HTR-8/SVneo (cell line): ENCODE measurements around the gene GTF2F2.
"Not testable (repeated sequence)": the region's sequence is repeated elsewhere in the genome, so short reads cannot be mapped to it uniquely, and the experiment has no call there.

ENCODE experiments used
- DNase-seq: peaks from one replicate; pipeline ENCODE4 v3.0.0; 2011; ENCODE audit warnings: low spot score, mixed read lengths; ENCODE audit not compliant: insufficient read length
- FAIRE-seq: peaks from 2 replicates; lab custom pipeline; 2011; peaks lifted over from hg19 to GRCh38; lab: Jason Lieb, UNC

GTF2F2 gene

GRCh38 chr13:45242524-45242923, 122.2 kb downstream of the GTF2F2 start:
- no peak for DNase-seq
- FAIRE-seq = no peak

DNA sequence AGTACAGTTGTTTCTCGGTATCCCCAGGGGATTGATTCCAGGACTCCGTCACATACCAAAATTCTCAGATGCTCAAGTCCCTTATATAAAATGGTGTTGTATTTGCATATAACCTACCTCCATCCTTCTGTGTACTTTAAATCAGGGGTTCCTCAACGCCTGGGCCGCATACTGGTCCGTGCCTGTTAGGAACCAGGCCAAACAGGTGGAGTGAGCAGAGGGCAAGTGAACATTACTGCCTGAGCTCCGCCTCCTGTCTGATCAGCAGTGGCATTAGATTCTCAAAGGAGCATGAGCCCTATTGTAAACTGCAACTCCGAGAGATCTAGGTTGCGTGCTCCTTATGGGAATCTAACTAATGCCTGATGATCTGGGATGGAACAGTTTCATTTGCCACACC, 122.8 kb downstream of the GTF2F2 start:
- FAIRE-seq (no peak), DNase-seq (no peak)

DNA sequence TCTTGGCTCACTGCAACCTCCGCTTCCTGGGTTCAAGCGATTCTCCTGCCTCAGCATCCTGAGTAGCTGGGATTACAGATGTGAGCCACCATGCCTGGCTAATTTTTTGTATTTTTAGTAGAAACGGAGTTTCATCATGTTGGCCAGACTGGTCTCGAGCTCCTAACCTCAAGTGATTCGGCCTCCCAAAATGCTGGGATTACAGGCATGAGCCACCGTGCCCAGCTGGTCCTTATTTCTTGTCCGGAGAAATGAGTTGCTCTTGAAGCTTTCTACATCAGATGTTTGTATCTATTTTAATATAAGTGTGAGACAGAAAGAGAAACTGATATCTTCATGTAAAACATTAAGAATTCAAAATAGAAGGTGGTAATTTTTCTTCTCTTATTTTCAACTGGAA, 124.4 kb downstream of the GTF2F2 start:
- FAIRE-seq, DNase-seq: not testable (repeated sequence)

- FAIRE-seq = no peak
- DNase-seq = no peak
These were observed 129.4 kb downstream of the GTF2F2 start for GRCh38 chr13:45249662-45250061.

- DNase-seq = no peak
- no peak for FAIRE-seq
These were observed 134.1 kb downstream of the GTF2F2 start for GRCh38 chr13:45254396-45254795.

DNA sequence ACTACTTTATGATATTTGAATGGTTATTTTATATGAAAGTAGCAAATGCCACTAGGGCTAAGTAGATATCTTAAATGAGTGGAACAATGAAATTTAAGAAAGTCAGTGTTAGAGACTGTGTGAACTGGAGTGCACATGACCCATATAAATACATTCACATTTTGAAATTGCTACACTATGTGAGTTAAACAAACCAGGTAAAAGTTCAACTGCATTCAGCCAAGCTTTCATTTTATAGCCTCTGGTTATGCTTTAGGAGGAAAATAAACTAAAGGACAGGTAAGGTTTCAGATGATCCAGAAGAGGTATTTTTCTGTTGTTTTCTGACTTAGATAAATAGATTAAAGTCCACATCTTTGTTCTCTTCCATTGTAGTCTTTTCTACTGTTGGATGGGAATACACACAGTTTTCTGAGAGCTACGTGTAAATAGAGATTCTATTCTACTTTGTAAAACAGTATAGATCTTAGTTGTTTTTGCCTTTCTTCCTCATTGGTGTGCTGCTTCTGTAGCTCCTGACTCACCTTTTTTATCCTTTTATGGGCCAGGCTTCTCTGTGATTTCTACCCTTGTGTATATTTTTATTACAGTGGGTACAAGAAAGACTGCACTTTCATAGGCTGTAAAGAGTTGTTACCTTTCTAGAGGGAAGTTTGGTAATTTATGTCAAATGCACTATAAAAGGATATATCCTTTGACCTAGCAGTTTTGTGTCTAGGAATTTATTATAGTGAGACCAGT, 135.1 kb downstream of the GTF2F2 start:
- DNase-seq = no peak

GRCh38 chr13:45256254-45256653, 135.9 kb downstream of the GTF2F2 start:
- no peak for FAIRE-seq
- no peak for DNase-seq

More for the DNA sequence above, 135.1 kb downstream of the GTF2F2 start:
- no peak for FAIRE-seq

- no peak for FAIRE-seq
- DNase-seq = no peak
These were observed 137.5 kb downstream of the GTF2F2 start for GRCh38 chr13:45257638-45258333.

DNA sequence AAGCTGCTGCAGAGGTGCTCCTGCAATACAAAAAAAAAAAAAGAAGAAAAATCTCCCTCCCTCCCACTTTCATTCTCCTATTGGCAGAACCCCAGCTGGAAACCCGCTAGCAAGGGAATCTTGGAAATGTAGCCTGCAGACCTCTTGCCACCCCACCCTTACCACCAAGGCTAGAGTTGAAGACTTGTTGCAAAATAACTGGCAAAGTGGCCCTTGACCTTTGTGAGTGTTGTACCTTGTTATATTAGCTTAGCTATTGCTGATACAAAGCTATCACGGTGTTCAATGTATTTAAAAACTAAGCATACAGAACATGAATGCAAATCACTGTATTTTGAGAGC, 138.0 kb downstream of the GTF2F2 start:
- no peak for DNase-seq
- no peak for FAIRE-seq

GRCh38 chr13:45267215-45267614, 146.9 kb downstream of the GTF2F2 start:
- DNase-seq (no peak), FAIRE-seq (no peak)

DNA sequence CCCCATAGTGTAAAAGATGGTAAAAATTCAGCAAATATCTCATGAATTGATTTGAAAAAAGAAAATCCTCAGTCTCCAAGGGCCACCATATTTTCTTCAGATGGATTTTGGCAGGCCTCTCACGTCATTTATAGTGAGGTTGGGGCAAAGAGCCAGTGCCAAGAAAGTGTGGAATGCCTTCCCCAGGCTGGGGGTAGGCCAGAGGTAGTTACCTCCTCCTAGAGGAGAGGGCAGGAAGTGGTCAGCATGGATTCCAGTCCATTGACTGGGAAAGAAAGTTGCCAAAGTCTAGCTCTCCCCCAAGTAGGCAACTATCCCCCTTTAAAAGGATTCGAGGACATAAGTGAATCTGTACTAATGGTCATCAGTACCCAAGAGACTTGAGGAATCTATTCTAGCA, 148.9 kb downstream of the GTF2F2 start:
- DNase-seq (no peak), FAIRE-seq (no peak)

DNA sequence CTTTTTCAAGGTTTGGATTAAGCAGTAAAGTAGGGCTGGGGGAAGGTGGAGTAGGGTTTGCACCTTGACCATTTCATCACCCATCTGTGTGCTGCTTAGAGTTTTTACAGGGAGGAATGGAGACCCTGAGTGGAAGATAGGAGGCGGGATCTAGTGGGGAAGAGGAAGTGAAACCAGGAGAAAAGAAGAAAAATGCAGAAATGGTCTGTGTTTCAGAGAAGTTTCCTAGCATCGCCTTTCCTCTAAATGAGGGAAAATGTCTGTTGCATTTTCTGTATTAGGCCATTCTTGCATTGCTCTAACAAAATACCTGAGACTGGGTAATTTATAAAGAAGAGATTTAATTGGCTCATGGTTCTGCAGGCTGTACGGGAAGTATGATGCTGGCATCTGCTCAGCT, 156.6 kb downstream of the GTF2F2 start:
- DNase-seq (no peak), FAIRE-seq (no peak)

GRCh38 chr13:45278096-45278645, 157.9 kb downstream of the GTF2F2 start:
- no peak for DNase-seq
- FAIRE-seq = no peak

DNA sequence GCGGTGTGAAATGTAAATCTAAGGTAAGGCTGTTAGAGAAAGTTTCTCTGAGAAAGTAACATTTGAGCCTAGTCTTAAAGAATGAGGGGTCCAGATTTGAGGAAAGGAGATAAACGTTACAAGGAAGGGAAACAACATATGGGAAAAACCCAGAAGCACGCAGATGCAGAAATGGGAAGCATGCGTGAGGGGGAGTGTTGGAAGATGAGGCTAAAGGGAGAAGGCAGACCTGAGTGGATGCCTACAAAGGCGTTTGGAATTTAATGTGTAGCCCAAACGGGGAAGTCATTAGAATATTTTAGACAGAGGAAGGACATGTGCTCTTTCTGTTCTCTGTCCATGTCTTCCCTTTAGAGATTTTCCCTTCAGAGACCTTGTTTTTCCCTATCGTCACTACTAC, 159.7 kb downstream of the GTF2F2 start:
- no peak for DNase-seq

GRCh38 chr13:45280751-45281634, 160.7 kb downstream of the GTF2F2 start:
- no peak for FAIRE-seq
- peak; percentile 65 for DNase-seq

More for the DNA sequence above, 159.7 kb downstream of the GTF2F2 start:
- FAIRE-seq = no peak

GRCh38 chr13:45282994-45283393, 162.7 kb downstream of the GTF2F2 start:
- FAIRE-seq = no peak

DNA sequence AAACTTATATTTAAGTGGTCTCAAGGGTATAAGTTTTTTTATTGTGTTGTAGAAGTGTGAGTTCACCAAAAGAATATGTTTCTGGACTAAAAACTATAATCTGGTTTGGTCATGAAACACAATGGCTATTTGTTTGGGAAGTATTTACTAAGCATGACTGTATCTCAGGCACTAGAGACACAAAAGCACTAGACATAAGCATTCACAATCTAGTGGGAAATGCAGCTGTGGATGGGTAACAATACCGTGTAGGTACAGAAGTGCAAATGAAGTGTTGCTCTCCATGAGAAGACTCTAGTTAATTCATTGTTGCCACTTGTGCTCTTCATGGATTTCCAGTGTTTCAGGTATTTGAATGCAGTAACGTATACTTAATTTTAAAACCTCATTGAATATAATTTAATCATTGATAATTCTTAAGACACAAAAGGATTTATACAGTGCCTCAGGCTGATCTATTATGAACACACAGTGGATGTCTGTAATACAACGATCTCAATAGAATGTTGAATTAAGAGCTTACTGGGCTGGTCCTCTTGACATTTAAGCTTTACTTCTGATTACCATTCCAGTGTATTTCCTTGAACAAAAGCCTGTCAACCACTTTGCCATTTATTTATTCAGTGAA, 169.7 kb downstream of the GTF2F2 start:
- DNase-seq = no peak
- FAIRE-seq = no peak

More at GRCh38 chr13:45282994-45283393, 162.7 kb downstream of the GTF2F2 start:
- no peak for DNase-seq

DNA sequence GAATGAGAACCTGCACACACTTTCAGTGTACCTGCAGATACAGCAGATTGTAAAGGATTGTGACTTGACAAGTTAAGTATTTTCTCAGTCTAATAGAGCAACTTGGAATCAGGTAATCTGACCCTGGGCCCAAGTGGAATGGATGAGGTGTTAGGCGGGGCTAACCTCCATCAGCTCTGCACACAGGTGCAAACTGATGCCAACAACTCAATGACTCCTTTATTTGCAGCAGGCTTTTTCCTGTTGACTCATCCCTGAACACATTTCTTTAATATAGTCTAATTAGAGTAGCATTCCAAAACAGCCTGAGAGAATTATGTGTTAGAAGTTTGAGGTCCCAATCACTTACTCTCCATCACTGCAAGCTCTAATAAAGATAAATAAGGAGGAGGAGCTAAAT, 171.9 kb downstream of the GTF2F2 start:
- DNase-seq (no peak), FAIRE-seq (no peak)

DNA sequence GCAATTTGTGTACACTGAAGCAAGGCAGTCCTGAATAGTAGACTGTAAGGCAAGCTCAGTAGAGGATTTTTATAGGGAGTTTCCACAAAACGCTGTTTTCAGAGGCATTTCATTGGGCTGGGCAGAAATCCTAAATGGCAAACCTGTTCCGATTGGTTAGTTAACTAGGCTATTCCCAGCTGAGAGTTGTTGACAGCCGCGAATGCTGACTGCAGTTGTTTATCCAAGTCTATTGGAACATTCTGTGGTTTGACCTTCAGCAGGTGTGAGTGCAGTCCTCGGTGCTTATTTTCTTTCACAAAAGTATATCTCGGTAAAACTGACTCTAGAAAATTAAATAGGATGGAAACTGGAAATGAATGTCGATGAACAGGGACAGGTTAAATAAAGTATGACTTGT, 175.2 kb downstream of the GTF2F2 start:
- FAIRE-seq (no peak), DNase-seq (no peak)

- no peak for DNase-seq
- FAIRE-seq = no peak
These were observed 175.9 kb downstream of the GTF2F2 start for GRCh38 chr13:45296259-45296658.
